Spleen (tissue), 7 donors: ENCODE measurements around the gene SELENOW.

Experiments used
- POLR2A ChIP-seq, 3 donors: fragments of 450-650 bp; IDR thresholded peaks; one replicate each; pipeline ENCODE4 v1.5.1; 2017; ENCODE audit warnings: antibody characterized with exemption in 3 of 3, mild to moderate bottlenecking in 1 of 3
- TF ChIP-seq, protein P1 (sequence below), 11 experiments: fragments of 200-600 bp in 7 of 11; fragments of 450-650 bp in 4 of 11; sonication (generic) in 4 of 11; IDR thresholded peaks in 8 of 11; conservative IDR thresholded peaks in 3 of 11; 1 replicate in 7 of 11; 2 replicates in 4 of 11; pipeline versions ENCODE4 v1.4.0 to v1.8.0; 2016 to 2021; ENCODE audit warnings: antibody characterized with exemption in 11 of 11, inconsistent platforms in 4 of 11, mild to moderate bottlenecking in 1 of 11
- donor health status: DM: no; HTN: no; CAD: no; lungs with moderate emphysema.
- donor health status: DM: no; HTN: no; CAD: no.
- donor health status: DM: no; HTN: no; CAD: no.

- TF ChIP-seq, protein P1, sequence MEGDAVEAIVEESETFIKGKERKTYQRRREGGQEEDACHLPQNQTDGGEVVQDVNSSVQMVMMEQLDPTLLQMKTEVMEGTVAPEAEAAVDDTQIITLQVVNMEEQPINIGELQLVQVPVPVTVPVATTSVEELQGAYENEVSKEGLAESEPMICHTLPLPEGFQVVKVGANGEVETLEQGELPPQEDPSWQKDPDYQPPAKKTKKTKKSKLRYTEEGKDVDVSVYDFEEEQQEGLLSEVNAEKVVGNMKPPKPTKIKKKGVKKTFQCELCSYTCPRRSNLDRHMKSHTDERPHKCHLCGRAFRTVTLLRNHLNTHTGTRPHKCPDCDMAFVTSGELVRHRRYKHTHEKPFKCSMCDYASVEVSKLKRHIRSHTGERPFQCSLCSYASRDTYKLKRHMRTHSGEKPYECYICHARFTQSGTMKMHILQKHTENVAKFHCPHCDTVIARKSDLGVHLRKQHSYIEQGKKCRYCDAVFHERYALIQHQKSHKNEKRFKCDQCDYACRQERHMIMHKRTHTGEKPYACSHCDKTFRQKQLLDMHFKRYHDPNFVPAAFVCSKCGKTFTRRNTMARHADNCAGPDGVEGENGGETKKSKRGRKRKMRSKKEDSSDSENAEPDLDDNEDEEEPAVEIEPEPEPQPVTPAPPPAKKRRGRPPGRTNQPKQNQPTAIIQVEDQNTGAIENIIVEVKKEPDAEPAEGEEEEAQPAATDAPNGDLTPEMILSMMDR (IDR thresholded peaks at IDR 0.05 in 8 of 11, conservative IDR thresholded peaks at IDR 0.05 in 3 of 11), result no peak
- no peak for TF ChIP-seq POLR2A (IDR thresholded peaks at IDR 0.05)
These were observed 21.4 kb upstream of the SELENOW start for GRCh38 chr19:47756953-47757608.
